NCI-H187 treated with DMSO at 0.1 percent for 48 hours (cell line): ENCODE data around the gene UTF1.
"Not testable (repeated sequence)": the region's sequence is repeated elsewhere in the genome, so short reads cannot be mapped to it uniquely, and the experiment has no call there.

Experiments used
- DNase-seq: peaks from one replicate; lab custom pipeline; 2025; lab: John Stamatoyannopoulos, UW

The UTF1 gene

DNA sequence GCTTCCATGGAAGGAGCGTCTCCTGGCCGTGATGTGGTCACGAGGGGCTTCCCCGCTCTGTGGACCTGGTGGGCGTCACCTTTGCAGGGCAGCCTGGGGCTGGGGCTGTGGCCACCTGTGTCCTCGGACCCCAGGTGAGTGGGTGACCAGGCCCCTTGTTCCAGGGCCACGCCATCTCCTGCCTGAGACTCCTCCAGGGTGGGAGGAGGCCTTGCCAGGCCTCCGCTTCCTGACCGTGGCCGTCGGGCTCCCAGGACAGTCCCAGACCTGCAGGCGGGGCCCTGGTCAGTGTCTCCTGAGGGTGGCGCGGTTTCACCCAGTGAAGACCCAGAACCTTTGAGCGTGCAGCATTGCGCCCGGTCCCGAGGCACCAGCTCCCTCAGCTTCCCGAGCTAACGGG is 20.4 kb upstream of the UTF1 start:
- DNase-seq = no peak

DNA sequence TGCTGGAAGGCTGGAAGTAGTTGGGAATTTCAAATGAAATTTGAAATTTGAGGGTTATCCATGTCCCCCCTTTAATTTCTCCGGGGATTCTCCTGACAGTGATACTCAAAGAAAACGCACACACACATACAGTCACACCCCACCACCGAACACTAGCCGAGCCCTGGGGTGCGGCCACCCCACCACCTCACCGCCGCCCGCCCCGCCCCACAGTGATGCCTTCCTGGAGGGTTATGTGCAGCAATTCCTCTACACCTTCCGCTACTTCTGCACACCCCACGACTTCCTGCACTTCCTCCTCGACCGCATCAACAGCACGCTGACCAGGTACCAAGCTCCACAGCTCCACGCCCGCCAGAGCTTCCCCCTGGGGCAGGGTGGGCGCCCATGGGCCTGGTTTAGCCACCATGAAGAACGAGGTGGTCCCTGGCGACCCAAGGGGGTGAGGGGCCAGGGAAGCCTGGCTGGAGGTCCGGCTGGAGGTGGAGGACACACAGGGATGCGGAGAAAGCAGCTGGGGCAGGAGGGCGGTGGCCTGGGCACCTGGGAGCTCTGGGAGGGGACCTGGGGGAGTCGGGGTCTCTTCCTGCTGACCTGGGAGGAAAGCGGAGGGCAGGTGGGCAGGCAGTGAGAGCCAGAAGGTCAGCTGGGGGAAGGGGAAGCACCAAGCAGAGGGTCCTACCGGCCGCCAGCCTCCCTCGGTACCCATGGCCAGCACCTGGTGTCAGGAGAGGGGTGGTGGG is 19.4 kb upstream of the UTF1 start:
- DNase-seq = no peak

- DNase-seq = no peak
Measured at GRCh38 chr10:133211141-133211830, 18.7 kb upstream of the UTF1 start.

- DNase-seq = no peak
Measured at GRCh38 chr10:133211959-133212852, 17.8 kb upstream of the UTF1 start.

GRCh38 chr10:133212853-133213494 is 17.0 kb upstream of the UTF1 start:
- DNase-seq = no peak

- no peak for DNase-seq
Measured at GRCh38 chr10:133213641-133214467, 16.2 kb upstream of the UTF1 start.

GRCh38 chr10:133214468-133215410 is 15.3 kb upstream of the UTF1 start:
- no peak for DNase-seq

- no peak for DNase-seq
Measured at GRCh38 chr10:133215586-133215985, 14.4 kb upstream of the UTF1 start.

DNA sequence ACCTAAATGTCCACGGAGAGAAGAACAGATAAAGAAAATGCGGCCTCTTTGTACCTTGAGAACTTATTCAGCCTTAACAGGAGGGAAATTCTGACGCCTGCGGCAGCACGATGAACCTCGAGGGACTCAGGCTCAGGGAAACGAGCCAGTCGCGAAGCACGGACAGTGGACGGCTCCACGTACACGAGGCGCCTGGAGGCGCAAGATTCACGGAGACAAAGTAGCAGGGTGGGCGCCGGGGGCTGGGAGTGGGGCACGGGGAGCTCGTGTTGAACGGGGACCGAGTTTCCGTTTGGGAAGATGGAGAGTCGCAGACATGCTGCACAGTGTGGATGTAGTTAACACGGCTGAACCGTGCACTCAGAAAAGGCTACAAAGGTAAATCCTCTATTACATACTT is 13.2 kb upstream of the UTF1 start:
- DNase-seq = no peak

DNA sequence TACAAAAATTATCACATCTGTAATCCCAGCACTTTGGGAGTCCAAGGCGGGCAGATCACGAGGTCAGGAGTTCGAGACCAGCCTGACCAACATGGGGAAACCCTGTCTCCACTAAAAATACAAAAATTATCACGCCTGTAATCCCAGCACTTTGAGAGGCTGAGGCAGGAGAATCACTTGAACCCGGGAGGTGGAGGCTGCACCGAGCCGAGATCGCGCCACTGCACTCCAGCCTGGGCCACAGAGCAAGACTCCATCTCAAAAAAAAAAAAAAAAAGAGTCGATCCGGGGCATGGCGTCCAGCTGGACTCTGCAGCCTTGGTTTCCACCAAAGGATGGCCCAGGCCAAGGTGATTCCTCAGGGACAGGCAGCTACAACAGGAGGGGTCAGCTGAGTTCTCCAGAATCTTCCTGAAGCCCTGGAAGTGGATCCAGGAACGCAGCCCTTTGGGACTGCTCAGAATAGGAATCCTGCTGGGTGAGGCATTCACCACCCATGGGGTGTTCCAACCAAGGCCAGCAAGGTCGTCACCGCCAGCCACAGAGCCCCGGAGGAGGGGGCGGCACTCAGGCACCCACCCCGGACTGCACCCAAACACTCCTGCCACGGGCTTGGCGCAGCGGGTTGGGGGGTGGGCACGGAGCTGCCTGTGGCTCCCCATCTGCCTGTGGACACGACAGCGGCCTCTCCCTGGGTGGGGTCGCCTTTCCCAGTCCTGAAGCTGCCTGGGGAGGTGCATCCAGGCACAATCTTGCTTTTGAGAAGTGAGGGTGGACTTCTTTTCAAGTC is 12.0 kb upstream of the UTF1 start:
- DNase-seq = no peak

GRCh38 chr10:133218891-133219290 is 11.1 kb upstream of the UTF1 start:
- DNase-seq = no peak

DNA sequence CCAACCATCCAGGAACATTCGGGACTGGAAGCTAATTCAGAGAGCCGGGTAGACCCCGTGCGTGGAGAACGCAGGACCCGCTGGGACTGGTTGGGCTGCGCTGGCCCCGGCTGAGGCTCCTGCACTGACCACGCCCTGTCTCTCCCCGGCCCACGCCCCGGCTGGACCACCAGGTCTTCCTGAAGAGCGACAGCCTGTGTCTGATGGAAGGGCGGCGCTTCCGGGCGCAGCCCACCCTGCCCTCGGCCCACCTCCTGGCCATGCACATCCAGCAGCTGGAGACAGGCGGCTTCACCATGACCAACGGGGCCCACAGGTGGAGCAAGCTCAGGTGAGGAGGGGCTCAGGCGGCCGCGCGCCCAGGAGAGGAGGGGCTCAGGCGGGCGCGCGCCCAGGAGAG is 10.2 kb upstream of the UTF1 start:
- no peak for DNase-seq

DNA sequence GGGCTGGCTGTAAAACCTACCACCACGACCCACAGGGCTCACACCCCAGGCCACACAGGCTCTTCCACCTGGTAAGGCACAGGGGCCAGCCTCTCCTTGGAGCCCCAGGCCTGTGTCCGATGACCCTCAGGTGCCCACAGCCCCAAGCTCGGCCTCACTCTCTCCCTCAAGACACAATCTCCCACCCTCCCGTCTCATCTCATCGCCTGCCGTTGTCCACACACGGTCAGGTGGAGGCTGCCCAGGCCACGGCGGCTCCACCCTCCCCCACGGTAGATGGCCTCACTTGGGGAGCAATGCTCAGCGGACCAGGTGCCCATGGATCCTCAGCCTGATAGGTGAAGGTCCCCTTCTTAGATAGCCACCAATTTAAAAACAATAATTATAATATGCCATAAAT is 8.7 kb upstream of the UTF1 start:
- no peak for DNase-seq

GRCh38 chr10:133221756-133222155 is 8.3 kb upstream of the UTF1 start:
- DNase-seq = not testable (repeated sequence)

GRCh38 chr10:133224076-133224475 is 5.9 kb upstream of the UTF1 start:
- no peak for DNase-seq

- DNase-seq = no peak
Measured at GRCh38 chr10:133224756-133225372, 5.2 kb upstream of the UTF1 start.

GRCh38 chr10:133225707-133226191 is 4.3 kb upstream of the UTF1 start:
- DNase-seq = no peak

- DNase-seq = no peak
Measured at GRCh38 chr10:133226251-133226808, 3.7 kb upstream of the UTF1 start.
